Body of pancreas (tissue), 4 donors: ENCODE results near the gene SPAG7.
A peak's percentile ranks its signal among the peaks of the same experiment; 100 is the strongest.

Source experiments
- POLR2A ChIP-seq, 3 donors: fragments of 450-650 bp; IDR thresholded peaks; one replicate each; pipeline ENCODE4 v1.6.1; 2016; ENCODE audit warnings: antibody characterized with exemption in 3 of 3, mild to moderate bottlenecking in 2 of 3
- TF ChIP-seq, protein P1 (sequence below), 7 experiments: fragments of 450-650 bp in 4 of 7; fragments of 200-600 bp in 3 of 7; sonication (generic) in 3 of 7; IDR thresholded peaks; one replicate each; pipeline ENCODE4 v1.5.1; 2016 to 2019; ENCODE audit warnings: antibody characterized with exemption in 7 of 7

DNA sequence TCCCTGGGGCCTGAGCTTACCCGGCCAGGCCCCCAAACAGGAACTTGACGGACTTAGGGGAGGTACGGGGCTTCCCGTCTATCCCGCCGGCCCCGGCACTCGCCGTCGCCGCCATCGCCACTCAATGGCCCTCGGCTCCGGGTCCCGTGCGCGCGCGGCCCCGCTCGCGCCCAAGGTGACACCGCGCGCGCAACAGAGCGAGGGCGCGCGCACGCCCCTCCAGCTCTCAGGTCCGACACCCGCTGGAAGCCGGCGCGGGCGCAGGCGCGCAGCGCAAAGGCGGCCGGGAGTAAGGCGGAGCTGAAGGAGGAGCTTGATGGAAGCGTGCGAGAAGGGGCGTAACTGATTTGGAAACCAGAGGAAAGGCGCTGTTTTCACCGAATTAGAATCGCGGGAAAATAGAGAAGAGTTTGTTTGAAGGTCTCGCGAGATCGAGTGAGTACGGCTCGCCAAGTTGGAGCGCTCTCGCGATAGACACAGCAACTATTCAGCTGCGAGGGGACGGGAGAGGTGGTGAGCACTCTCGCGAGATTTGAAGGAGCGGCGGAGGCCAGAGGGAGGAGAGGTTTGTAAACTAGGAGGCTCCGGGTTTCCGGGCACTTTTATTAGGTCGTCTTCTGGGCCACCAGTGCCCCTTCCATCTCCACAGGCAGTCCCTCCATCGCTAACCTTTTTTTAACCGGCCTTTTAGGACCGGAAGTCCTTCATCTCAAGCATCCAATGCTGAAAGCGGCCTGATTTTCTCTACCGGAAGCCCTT, 27.6 kb downstream of the SPAG7 start, which contains the start of the genes RNF167 and SLC25A11:
- TF ChIP-seq POLR2A (IDR thresholded peaks at IDR 0.05): peak in 2 of 3 donors; percentile 54 to 62
- TF ChIP-seq, protein P1, sequence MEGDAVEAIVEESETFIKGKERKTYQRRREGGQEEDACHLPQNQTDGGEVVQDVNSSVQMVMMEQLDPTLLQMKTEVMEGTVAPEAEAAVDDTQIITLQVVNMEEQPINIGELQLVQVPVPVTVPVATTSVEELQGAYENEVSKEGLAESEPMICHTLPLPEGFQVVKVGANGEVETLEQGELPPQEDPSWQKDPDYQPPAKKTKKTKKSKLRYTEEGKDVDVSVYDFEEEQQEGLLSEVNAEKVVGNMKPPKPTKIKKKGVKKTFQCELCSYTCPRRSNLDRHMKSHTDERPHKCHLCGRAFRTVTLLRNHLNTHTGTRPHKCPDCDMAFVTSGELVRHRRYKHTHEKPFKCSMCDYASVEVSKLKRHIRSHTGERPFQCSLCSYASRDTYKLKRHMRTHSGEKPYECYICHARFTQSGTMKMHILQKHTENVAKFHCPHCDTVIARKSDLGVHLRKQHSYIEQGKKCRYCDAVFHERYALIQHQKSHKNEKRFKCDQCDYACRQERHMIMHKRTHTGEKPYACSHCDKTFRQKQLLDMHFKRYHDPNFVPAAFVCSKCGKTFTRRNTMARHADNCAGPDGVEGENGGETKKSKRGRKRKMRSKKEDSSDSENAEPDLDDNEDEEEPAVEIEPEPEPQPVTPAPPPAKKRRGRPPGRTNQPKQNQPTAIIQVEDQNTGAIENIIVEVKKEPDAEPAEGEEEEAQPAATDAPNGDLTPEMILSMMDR (IDR thresholded peaks at IDR 0.05): peak in 1 of 7 experiments; percentile 29
